Measurements from ENCODE around the gene GCAT.

GCAT gene

GRCh38 chr22:37776639-37777005 is 31.1 kb upstream of the GCAT start:
- H3K23ac ChIP-seq (ENCODE audit: low read length) = no peak overlapping the region
- H3K4me1 ChIP-seq (ENCODE audit: control insufficient read depth in 1 of 2, insufficient read depth in 2 of 2, low read length in 2 of 2) = peaks cover 0 to 3% of the 10 kb centered on the region in 2 experiments
- WGBS (ENCODE audit: extremely low coverage, insufficient coverage, insufficient read length) = no CpG with 5 or more reads among the region's 10 CpGs
- no peak overlapping the region for H4K12ac ChIP-seq (ENCODE audit: low read depth, low read length)
- H3K4ac ChIP-seq (ENCODE audit: low read depth, low read length) = no peak overlapping the region
- no peaks in the 10 kb centered on the region for H3K79me2 ChIP-seq (ENCODE audit: control insufficient read depth, insufficient read depth, low read length, poor library complexity)
- DNase-seq = peak in 1 of 2 donors; percentile 27
- no peak overlapping the region for H3K18ac ChIP-seq (ENCODE audit: low read length)
- H2BK120ac ChIP-seq (ENCODE audit: insufficient read depth, low read length, poor library complexity) = no peak overlapping the region
- H3K4me3 ChIP-seq (ENCODE audit: low read depth, low read length) = no peak overlapping the region
- no peaks in the 10 kb centered on the region for H3K79me1 ChIP-seq (ENCODE audit: low read length)
- no peaks in the 10 kb centered on the region for H3K9me3 ChIP-seq (ENCODE audit: insufficient read depth, low read depth, low read length)
- H3K9ac ChIP-seq (ENCODE audit: low read length) = no peak overlapping the region
- no peak overlapping the region for H2BK12ac ChIP-seq (ENCODE audit: low read length)
- H4K91ac ChIP-seq (ENCODE audit: low read depth, low read length) = peak overlapping the region; percentile 5
- H3K36me3 ChIP-seq (ENCODE audit: control insufficient read depth in 1 of 2, insufficient read depth in 2 of 2, low read length in 2 of 2) = peaks cover 32 to 34% of the 10 kb centered on the region in 2 experiments
- H4K8ac ChIP-seq (ENCODE audit: low read depth, low read length) = no peak overlapping the region
- H2AFZ ChIP-seq (ENCODE audit: insufficient read depth, low read length, poor library complexity) = no peak overlapping the region
- peak overlapping the region; percentile 19 for H3K27ac ChIP-seq (ENCODE audit: low read depth, low read length)
- no peaks in the 10 kb centered on the region for H3K27me3 ChIP-seq (ENCODE audit: insufficient read depth, low read length)
- no peak overlapping the region for H2AK5ac ChIP-seq (ENCODE audit: low read length)
- H3K4me2 ChIP-seq (ENCODE audit: low read length) = no peak overlapping the region
- no peak overlapping the region for H3K14ac ChIP-seq (ENCODE audit: low read length)
- no peak overlapping the region for H2BK5ac ChIP-seq (ENCODE audit: low read depth, low read length, poor library complexity)

GRCh38 chr22:37777122-37777687 is 30.5 kb upstream of the GCAT start:
- Histone ChIP-seq H4K91ac (ENCODE audit: low read depth, low read length) (no peak overlapping the region), H3K9ac (ENCODE audit: low read length) (no peak overlapping the region), H3K4me3 (ENCODE audit: low read depth, low read length) (no peak overlapping the region)

GRCh38 chr22:37778370-37779009 is 29.2 kb upstream of the GCAT start:
- H3K9ac ChIP-seq (ENCODE audit: low read length) = no peak overlapping the region
- no peak overlapping the region for H3K14ac ChIP-seq (ENCODE audit: low read length)
- H2AFZ ChIP-seq (ENCODE audit: insufficient read depth, low read length, poor library complexity) = no peak overlapping the region
- no peak overlapping the region for H2BK5ac ChIP-seq (ENCODE audit: low read depth, low read length, poor library complexity)
- H3K4ac ChIP-seq (ENCODE audit: low read depth, low read length) = no peak overlapping the region
- no peak overlapping the region for H2BK120ac ChIP-seq (ENCODE audit: insufficient read depth, low read length, poor library complexity)
- no peak overlapping the region for H2AK5ac ChIP-seq (ENCODE audit: low read length)
- no peak overlapping the region for H4K12ac ChIP-seq (ENCODE audit: low read depth, low read length)
- WGBS (ENCODE audit: extremely low coverage, insufficient coverage, insufficient read length) = no CpG with 5 or more reads among the region's 10 CpGs
- no peak overlapping the region for H3K23ac ChIP-seq (ENCODE audit: low read length)
- H3K18ac ChIP-seq (ENCODE audit: low read length) = no peak overlapping the region
- no peak overlapping the region for H4K91ac ChIP-seq (ENCODE audit: low read depth, low read length)
- no peaks in the 10 kb centered on the region for H3K9me3 ChIP-seq (ENCODE audit: insufficient read depth, low read depth, low read length)
- no peak overlapping the region for H4K8ac ChIP-seq (ENCODE audit: low read depth, low read length)
- H3K27me3 ChIP-seq (ENCODE audit: insufficient read depth, low read length) = no peaks in the 10 kb centered on the region
- no peak overlapping the region for H3K4me3 ChIP-seq (ENCODE audit: low read depth, low read length)
- DNase-seq = no peak
- H3K4me1 ChIP-seq (ENCODE audit: control insufficient read depth in 1 of 2, insufficient read depth in 2 of 2, low read length in 2 of 2) = peaks cover 0 to 5% of the 10 kb centered on the region in 2 experiments
- no peak overlapping the region for H3K4me2 ChIP-seq (ENCODE audit: low read length)
- peaks cover 2% of the 10 kb centered on the region for H3K79me1 ChIP-seq (ENCODE audit: low read length)
- no peak overlapping the region for H3K27ac ChIP-seq (ENCODE audit: low read depth, low read length)
- H2BK12ac ChIP-seq (ENCODE audit: low read length) = no peak overlapping the region
- H3K79me2 ChIP-seq (ENCODE audit: control insufficient read depth, insufficient read depth, low read length, poor library complexity) = no peaks in the 10 kb centered on the region
- H3K36me3 ChIP-seq (ENCODE audit: control insufficient read depth in 1 of 2, insufficient read depth in 2 of 2, low read length in 2 of 2) = peaks cover 14 to 16% of the 10 kb centered on the region in 2 experiments

More at GRCh38 chr22:37777122-37777687, 30.5 kb upstream of the GCAT start:
- no peaks in the 10 kb centered on the region for H3K79me1 ChIP-seq (ENCODE audit: low read length)
- H4K12ac ChIP-seq (ENCODE audit: low read depth, low read length) = no peak overlapping the region
- H2AK5ac ChIP-seq (ENCODE audit: low read length) = no peak overlapping the region
- H2BK5ac ChIP-seq (ENCODE audit: low read depth, low read length, poor library complexity) = no peak overlapping the region
- H3K18ac ChIP-seq (ENCODE audit: low read length) = no peak overlapping the region
- H3K14ac ChIP-seq (ENCODE audit: low read length) = no peak overlapping the region
- peaks cover 27 to 29% of the 10 kb centered on the region in 2 experiments for H3K36me3 ChIP-seq (ENCODE audit: control insufficient read depth in 1 of 2, insufficient read depth in 2 of 2, low read length in 2 of 2)
- peak; percentile 99 for DNase-seq
- no peak overlapping the region for H4K8ac ChIP-seq (ENCODE audit: low read depth, low read length)
- H3K4ac ChIP-seq (ENCODE audit: low read depth, low read length) = no peak overlapping the region
- no peaks in the 10 kb centered on the region for H3K27me3 ChIP-seq (ENCODE audit: insufficient read depth, low read length)
- no peak overlapping the region for H3K4me2 ChIP-seq (ENCODE audit: low read length)
- WGBS (ENCODE audit: extremely low coverage, insufficient coverage, insufficient read length) = no CpG with 5 or more reads among the region's 11 CpGs
- no peak overlapping the region for H3K23ac ChIP-seq (ENCODE audit: low read length)
- no peak overlapping the region for H2AFZ ChIP-seq (ENCODE audit: insufficient read depth, low read length, poor library complexity)
- H3K79me2 ChIP-seq (ENCODE audit: control insufficient read depth, insufficient read depth, low read length, poor library complexity) = no peaks in the 10 kb centered on the region
- peaks cover 0 to 4% of the 10 kb centered on the region in 2 experiments for H3K4me1 ChIP-seq (ENCODE audit: control insufficient read depth in 1 of 2, insufficient read depth in 2 of 2, low read length in 2 of 2)
- no peak overlapping the region for H2BK12ac ChIP-seq (ENCODE audit: low read length)
- no peak overlapping the region for H2BK120ac ChIP-seq (ENCODE audit: insufficient read depth, low read length, poor library complexity)
- H3K9me3 ChIP-seq (ENCODE audit: insufficient read depth, low read depth, low read length) = no peaks in the 10 kb centered on the region
- no peak overlapping the region for H3K27ac ChIP-seq (ENCODE audit: low read depth, low read length)

GRCh38 chr22:37781434-37782059 is 26.2 kb upstream of the GCAT start:
- Histone ChIP-seq H3K4ac (ENCODE audit: low read depth, low read length) (no peak overlapping the region), H3K79me1 (ENCODE audit: low read length) (peaks cover 2% of the 10 kb centered on the region), H2BK5ac (ENCODE audit: low read depth, low read length, poor library complexity) (no peak overlapping the region), H3K4me3 (ENCODE audit: low read depth, low read length) (no peak overlapping the region), H2AK5ac (ENCODE audit: low read length) (no peak overlapping the region), H3K18ac (ENCODE audit: low read length) (no peak overlapping the region), H2BK120ac (ENCODE audit: insufficient read depth, low read length, poor library complexity) (no peak overlapping the region), H2AFZ (ENCODE audit: insufficient read depth, low read length, poor library complexity) (no peak overlapping the region), H3K23ac (ENCODE audit: low read length) (no peak overlapping the region), H3K9me3 (ENCODE audit: insufficient read depth, low read depth, low read length) (no peaks in the 10 kb centered on the region), H4K8ac (ENCODE audit: low read depth, low read length) (no peak overlapping the region), H4K12ac (ENCODE audit: low read depth, low read length) (no peak overlapping the region), H3K9ac (ENCODE audit: low read length) (no peak overlapping the region), H3K4me2 (ENCODE audit: low read length) (no peak overlapping the region), H3K36me3 (ENCODE audit: control insufficient read depth in 1 of 2, insufficient read depth in 2 of 2, low read length in 2 of 2) (no peaks in the 10 kb centered on the region), H3K79me2 (ENCODE audit: control insufficient read depth, insufficient read depth, low read length, poor library complexity) (no peaks in the 10 kb centered on the region), H4K91ac (ENCODE audit: low read depth, low read length) (peak overlapping the region; percentile 12), H2BK12ac (ENCODE audit: low read length) (no peak overlapping the region), H3K4me1 (ENCODE audit: control insufficient read depth in 1 of 2, insufficient read depth in 2 of 2, low read length in 2 of 2) (peaks cover 5 to 8% of the 10 kb centered on the region in 2 experiments), H3K27me3 (ENCODE audit: insufficient read depth, low read length) (no peaks in the 10 kb centered on the region), H3K14ac (ENCODE audit: low read length) (no peak overlapping the region), H3K27ac (ENCODE audit: low read depth, low read length) (no peak overlapping the region)
- DNase-seq = no peak
- no CpG with 5 or more reads among the region's 13 CpGs for WGBS (ENCODE audit: extremely low coverage, insufficient coverage, insufficient read length)

All from trophoblast cell (in vitro differentiated cells and primary cell).